CD14-positive monocyte (primary cell): ENCODE data around the gene CERK. TPM values are rescaled to one million over a fixed set of nuclear protein-coding genes. Genes with fewer than 3 reads are reported as not detected.

Experiments
- DNase-seq, 3 donors: peaks; one replicate each; pipeline ENCODE4 v3.0.0-alpha.2; 2011 to 2022
- H2AFZ ChIP-seq: 2 replicates; pipeline ENCODE4 v1.6.0; 2012; ENCODE audit warnings: mild to moderate bottlenecking, low read depth, low read length, inconsistent platforms; ENCODE audit not compliant: insufficient read depth, poor library complexity, severe bottlenecking
- H3K27ac ChIP-seq, 2 donors: 1 replicate in 1 of 2; 2 replicates in 1 of 2; pipeline ENCODE4 v1.5.1; 2012 to 2013; ENCODE audit warnings: low read length in 2 of 2, control low read depth in 1 of 2, inconsistent platforms in 1 of 2, low read depth in 1 of 2, mild to moderate bottlenecking in 1 of 2
- H3K27me3 ChIP-seq, 2 donors: one replicate each; pipeline versions ENCODE4 v1.6.0 to v1.6.1; 2011 to 2013; ENCODE audit warnings: low read length in 2 of 2; ENCODE audit not compliant: control insufficient read depth in 2 of 2, insufficient read depth in 2 of 2
- H3K36me3 ChIP-seq, 2 donors: replicated peaks in 1 of 2; 1 replicate in 1 of 2; 2 replicates in 1 of 2; pipeline versions ENCODE4 v1.5.1 to v1.6.1; 2012 to 2013; ENCODE audit warnings: low read length in 2 of 2, control low read depth in 1 of 2, inconsistent platforms in 1 of 2, mild to moderate bottlenecking in 1 of 2; ENCODE audit not compliant: insufficient read depth in 2 of 2, control insufficient read depth in 1 of 2
- H3K4me1 ChIP-seq, 2 donors: 1 replicate in 1 of 2; 2 replicates in 1 of 2; pipeline versions ENCODE4 v1.5.1 to v1.6.1; 2012 to 2013; ENCODE audit warnings: low read length in 2 of 2, control low read depth in 1 of 2, inconsistent platforms in 1 of 2, mild to moderate bottlenecking in 1 of 2, moderate library complexity in 1 of 2; ENCODE audit not compliant: insufficient read depth in 2 of 2, control insufficient read depth in 1 of 2
- H3K4me2 ChIP-seq: replicated peaks from 2 replicates; pipeline ENCODE3; 2012; ENCODE audit warnings: low read length, moderate library complexity, mild to moderate bottlenecking; ENCODE audit not compliant: poor library complexity, severe bottlenecking; ENCODE audit errors: extremely low read depth
- H3K4me3 ChIP-seq, 3 experiments: fragments of 200-600 bp in 1 of 3; sonication (generic) in 1 of 3; replicated peaks in 1 of 3; 1 replicate in 2 of 3; 2 replicates in 1 of 3; pipeline ENCODE4 v1.5.1; 2011 to 2013; ENCODE audit warnings: low read length in 3 of 3, mild to moderate bottlenecking in 3 of 3, control low read depth in 2 of 3, low read depth in 2 of 3, inconsistent platforms in 1 of 3, moderate library complexity in 1 of 3
- H3K79me2 ChIP-seq: 2 replicates; pipeline ENCODE4 v1.6.0; 2012; ENCODE audit warnings: mild to moderate bottlenecking, control low read depth, inconsistent platforms, low read length, moderate library complexity; ENCODE audit not compliant: insufficient read depth
- H3K9ac ChIP-seq: 2 replicates; pipeline ENCODE4 v1.6.0; 2017; ENCODE audit warnings: low read length, mild to moderate bottlenecking; ENCODE audit not compliant: insufficient read depth, poor library complexity, severe bottlenecking
- H3K9me3 ChIP-seq, 2 donors: replicated peaks in 1 of 2; 1 replicate in 1 of 2; 2 replicates in 1 of 2; pipeline versions ENCODE4 v1.5.1 to v1.6.1; 2012 to 2013; ENCODE audit warnings: low read length in 2 of 2, control low read depth in 1 of 2; ENCODE audit not compliant: control insufficient read depth in 1 of 2, insufficient read depth in 1 of 2
- H4K20me1 ChIP-seq: 2 replicates; pipeline ENCODE4 v1.6.0; 2012; ENCODE audit warnings: mild to moderate bottlenecking, low read length, control low read depth, moderate library complexity; ENCODE audit not compliant: insufficient read depth
- H3K27ac Mint-ChIP-seq, 7 donors: one replicate each; pipeline ENCODE4 v1.8.0; 2020; ENCODE audit warnings: mild to moderate bottlenecking in 7 of 7, mixed read lengths in 7 of 7, moderate library complexity in 6 of 7, inconsistent platforms in 2 of 7
- H3K27me3 Mint-ChIP-seq, 3 donors: one replicate each; pipeline ENCODE4 v1.8.0; 2021 to 2022; ENCODE audit warnings: low read depth in 3 of 3, mild to moderate bottlenecking in 3 of 3, mixed read lengths in 3 of 3, moderate library complexity in 3 of 3, inconsistent platforms in 1 of 3
- H3K36me3 Mint-ChIP-seq, 2 donors: one replicate each; pipeline ENCODE4 v1.8.0; 2020; ENCODE audit warnings: mixed read lengths in 2 of 2, inconsistent platforms in 1 of 2, mild to moderate bottlenecking in 1 of 2
- H3K4me1 Mint-ChIP-seq: one replicate; pipeline ENCODE4 v1.8.0; 2020; ENCODE audit warnings: mild to moderate bottlenecking, mixed read lengths
- H3K4me3 Mint-ChIP-seq, 2 donors: one replicate each; pipeline ENCODE4 v1.8.0; 2020; ENCODE audit warnings: mild to moderate bottlenecking in 2 of 2, mixed read lengths in 2 of 2, moderate library complexity in 1 of 2
- H3K9me3 Mint-ChIP-seq, 7 donors: one replicate each; pipeline ENCODE4 v1.8.0; 2020 to 2022; ENCODE audit warnings: mixed read lengths in 7 of 7, mild to moderate bottlenecking in 6 of 7, moderate library complexity in 6 of 7, inconsistent platforms in 2 of 7
- WGBS: methylation state at CpG from one replicate; pipeline ENCODE4 v1.1.5; 2013; ENCODE audit warnings: missing lambda C conversion rate; ENCODE audit not compliant: insufficient coverage; 5-methylcytosine and 5-hydroxymethylcytosine counted together
- intact Hi-C, 2 donors: fragments of 100-400 bp; cut with micrococcal nuclease; formaldehyde crosslinking; loops; one replicate each; pipeline versions ENCODE4 v1.15.0 to v1.15.1; 2023
- polyA plus RNA-seq, 3 donors: library from polyadenylated mRNA; depleted of rRNA in 1 of 3; unstranded in 2 of 3; stranded (reverse) in 1 of 3; fragments of 300-500 nt in 2 of 3; fragments of >200 nt in 1 of 3; fragmentation: Illumina TruSeq in 2 of 3; gene quantifications; 1 replicate in 2 of 3; 2 replicates in 1 of 3; pipeline ENCODE4 v1.2.3, GENCODE V29; 2012 to 2021
- TF ChIP-seq, protein P1 (sequence below): fragments of 200-600 bp; IDR thresholded peaks from one replicate; pipeline ENCODE4 v1.8.0; 2022; ENCODE audit warnings: antibody characterized with exemption, mild to moderate bottlenecking

CERK gene
- polyA plus RNA-seq, 3 donors, result 22.4 to 40.2 (median 24.5) TPM

DNA sequence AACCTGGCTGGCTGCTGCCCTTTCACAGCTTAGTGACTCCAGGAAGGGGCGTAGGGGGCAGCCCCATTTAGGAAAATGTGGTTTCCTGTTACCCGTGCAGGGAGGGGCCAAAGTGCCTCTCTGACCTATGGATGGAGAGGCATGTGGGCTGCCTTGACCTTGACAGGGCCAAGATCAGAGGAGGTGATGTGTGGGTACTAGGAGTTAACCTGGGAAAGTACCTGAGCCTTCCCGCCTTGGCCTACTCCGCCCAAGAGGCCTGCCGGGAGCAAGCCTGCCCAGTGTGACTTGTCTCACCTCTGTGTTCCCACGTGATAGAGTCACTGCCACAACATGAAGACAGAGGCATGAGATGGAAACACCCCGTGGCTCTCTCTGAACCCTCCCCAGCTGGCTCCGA, 84.5 kb downstream of the CERK start:
- WGBS, result 33% methylated on average over 5 of the region's 8 CpGs

DNA sequence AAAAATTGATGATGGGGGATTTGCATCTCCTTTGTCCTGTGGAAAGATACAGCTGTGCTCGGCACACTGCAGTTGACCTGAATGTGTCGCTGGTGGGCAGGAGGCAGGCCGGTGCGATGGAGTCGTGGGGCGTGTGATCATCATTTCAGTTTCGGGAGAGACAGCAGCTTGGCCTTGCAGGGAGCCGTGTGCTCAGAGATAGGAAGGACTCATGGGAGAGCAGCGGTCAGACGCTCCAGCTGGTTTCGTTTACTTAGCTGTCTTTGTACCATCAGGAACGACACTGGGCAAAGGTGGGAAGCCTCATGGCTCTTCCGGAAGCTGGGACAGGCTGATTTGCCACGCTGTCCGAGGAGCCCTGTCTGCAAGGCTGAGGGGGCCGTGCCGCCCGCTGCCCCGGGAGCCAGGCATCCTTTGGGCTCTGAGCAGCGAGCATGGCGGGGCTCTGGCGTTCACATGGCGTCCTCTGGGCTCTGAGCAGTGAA, 85.2 kb downstream of the CERK start:
- peaks cover 27 to 44% of the 10 kb centered on the region in 2 donors for H3K4me1 ChIP-seq
- peaks cover 100% of the 10 kb centered on the region for H4K20me1 ChIP-seq
- no peak overlapping the region for H3K4me3 ChIP-seq
- WGBS, result 86% methylated on average over 23 of the region's 23 CpGs
- Mint-ChIP-seq H3K9me3 (peaks cover 0 to 3% (median 0%) of the 10 kb centered on the region in 7 donors), H3K4me1 (peaks cover 56% of the 10 kb centered on the region), H3K36me3 (peaks cover 23 to 55% of the 10 kb centered on the region in 2 donors), H3K4me3 (no peak overlapping the region), H3K27me3 (peaks cover 0 to 2% (median 0%) of the 10 kb centered on the region in 3 donors), H3K27ac (peak overlapping the region in 3 of 7 donors; percentile 6 to 45 (median 27))
- no peak overlapping the region for H2AFZ ChIP-seq
- TF ChIP-seq, protein P1, sequence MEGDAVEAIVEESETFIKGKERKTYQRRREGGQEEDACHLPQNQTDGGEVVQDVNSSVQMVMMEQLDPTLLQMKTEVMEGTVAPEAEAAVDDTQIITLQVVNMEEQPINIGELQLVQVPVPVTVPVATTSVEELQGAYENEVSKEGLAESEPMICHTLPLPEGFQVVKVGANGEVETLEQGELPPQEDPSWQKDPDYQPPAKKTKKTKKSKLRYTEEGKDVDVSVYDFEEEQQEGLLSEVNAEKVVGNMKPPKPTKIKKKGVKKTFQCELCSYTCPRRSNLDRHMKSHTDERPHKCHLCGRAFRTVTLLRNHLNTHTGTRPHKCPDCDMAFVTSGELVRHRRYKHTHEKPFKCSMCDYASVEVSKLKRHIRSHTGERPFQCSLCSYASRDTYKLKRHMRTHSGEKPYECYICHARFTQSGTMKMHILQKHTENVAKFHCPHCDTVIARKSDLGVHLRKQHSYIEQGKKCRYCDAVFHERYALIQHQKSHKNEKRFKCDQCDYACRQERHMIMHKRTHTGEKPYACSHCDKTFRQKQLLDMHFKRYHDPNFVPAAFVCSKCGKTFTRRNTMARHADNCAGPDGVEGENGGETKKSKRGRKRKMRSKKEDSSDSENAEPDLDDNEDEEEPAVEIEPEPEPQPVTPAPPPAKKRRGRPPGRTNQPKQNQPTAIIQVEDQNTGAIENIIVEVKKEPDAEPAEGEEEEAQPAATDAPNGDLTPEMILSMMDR, result no peak
- H3K27ac ChIP-seq, result no peak overlapping the region
- no peaks in the 10 kb centered on the region for H3K27me3 ChIP-seq
- no peak overlapping the region for H3K4me2 ChIP-seq
- H3K9me3 ChIP-seq, result no peaks in the 10 kb centered on the region
- DNase-seq, result no peak
- intact Hi-C loops, result no loop called here
- H3K36me3 ChIP-seq, result peaks cover 18 to 21% of the 10 kb centered on the region in 2 donors
- H3K9ac ChIP-seq, result peak overlapping the region; percentile 8
- peaks cover 78% of the 10 kb centered on the region for H3K79me2 ChIP-seq

More for the DNA sequence above, 84.5 kb downstream of the CERK start:
- DNase-seq, result no peak
- no peak overlapping the region for H3K4me3 ChIP-seq
- H3K36me3 ChIP-seq, result peaks cover 20 to 23% of the 10 kb centered on the region in 2 donors
- peaks cover 27 to 37% of the 10 kb centered on the region in 2 donors for H3K4me1 ChIP-seq
- peak overlapping the region; percentile 8 for H3K9ac ChIP-seq
- intact Hi-C loops, result no loop called here
- Mint-ChIP-seq H3K4me3 (no peak overlapping the region), H3K9me3 (peaks cover 0 to 2% (median 0%) of the 10 kb centered on the region in 7 donors), H3K27me3 (peaks cover 0 to 2% (median 0%) of the 10 kb centered on the region in 3 donors), H3K4me1 (peaks cover 50% of the 10 kb centered on the region), H3K36me3 (peaks cover 20 to 53% of the 10 kb centered on the region in 2 donors), H3K27ac (no peak overlapping the region)
- peaks cover 72% of the 10 kb centered on the region for H3K79me2 ChIP-seq
- TF ChIP-seq, protein P1, result no peak
- H2AFZ ChIP-seq, result no peak overlapping the region
- peak overlapping the region in 1 of 2 donors; percentile 14 for H3K27ac ChIP-seq
- H3K9me3 ChIP-seq, result no peaks in the 10 kb centered on the region
- H3K27me3 ChIP-seq, result no peaks in the 10 kb centered on the region
- H3K4me2 ChIP-seq, result no peak overlapping the region
- H4K20me1 ChIP-seq, result peaks cover 97% of the 10 kb centered on the region
